T-helper 1 cell treated with Interleukin-12 subunit alpha and Interleukin-12 subunit beta and Interleukin-4 antibody, amounts not matched to agents 30 ng/mL and 1 ng/mL, for 36 hours (primary cell): ENCODE measurements around the gene NUDT3. TPM values are rescaled to one million over a fixed set of nuclear protein-coding genes. Genes with fewer than 3 reads are reported as not detected.
"Not testable (repeated sequence)": the region's sequence is repeated elsewhere in the genome, so short reads cannot be mapped to it uniquely, and the experiment has no call there.

Source experiments
- intact Hi-C: fragments of 100-400 bp; cut with micrococcal nuclease; formaldehyde crosslinking; loops from one replicate; pipeline ENCODE4 v1.15.1; 2024
- total RNA-seq: library from RNA; stranded (reverse); gene quantifications from 2 replicates; pipeline ENCODE4 v1.2.3, GENCODE V29; 2022

Gene NUDT3
- total RNA-seq, 1 donor from 2014 or later, result 14.1 TPM

DNA sequence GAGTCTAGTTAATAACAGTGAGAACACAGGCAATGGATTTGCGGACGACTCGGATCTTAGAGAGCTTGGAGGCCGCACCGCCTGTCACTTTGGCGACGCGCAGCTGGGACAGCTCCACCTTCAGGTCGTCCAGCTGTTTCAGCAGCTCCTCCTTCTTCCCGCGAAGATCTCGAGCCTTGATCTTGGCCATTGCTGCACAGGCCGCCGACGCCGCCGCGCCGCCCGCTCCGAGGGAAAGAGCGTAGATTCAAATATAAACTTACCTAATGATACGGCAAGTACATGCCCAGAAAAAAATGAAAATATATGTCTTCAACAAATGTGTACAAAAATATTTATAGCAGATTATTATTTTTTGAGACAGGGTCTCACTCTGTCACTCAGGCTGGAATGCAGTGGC lies 129.0 kb downstream of the NUDT3 start:
- intact Hi-C loops, result not testable (repeated sequence)

DNA sequence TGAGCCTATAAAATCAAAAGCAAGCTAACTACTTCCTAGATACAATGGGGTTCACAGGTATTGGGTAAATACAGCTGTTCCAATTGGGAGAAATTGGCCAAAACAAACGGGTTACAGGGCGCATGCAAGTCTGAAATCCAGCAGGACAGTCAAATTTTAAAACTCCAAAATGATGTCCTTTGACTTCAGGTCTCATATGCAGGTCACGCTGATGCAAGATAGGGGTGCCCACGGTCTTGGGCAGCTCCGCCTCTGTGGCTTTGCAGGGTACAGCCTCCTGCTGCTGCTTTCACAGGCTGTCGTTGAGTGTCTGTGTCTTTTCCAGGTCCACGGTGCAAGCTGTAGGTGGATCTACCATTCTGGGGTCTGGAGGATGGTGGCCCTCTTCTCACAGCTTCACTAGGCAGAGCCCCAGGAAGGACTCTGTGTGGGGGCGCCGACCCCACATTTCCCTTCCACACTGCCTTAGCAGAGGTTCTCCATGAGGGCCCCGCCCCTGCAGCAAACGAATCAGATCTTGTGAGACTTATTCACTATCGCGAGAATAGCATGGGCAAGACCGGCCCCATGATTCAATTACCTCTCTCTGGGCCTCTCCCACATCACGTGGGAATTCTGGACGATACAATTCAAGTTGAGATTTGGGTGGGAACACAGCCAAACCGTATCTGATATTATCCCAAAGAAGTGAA lies 131.7 kb downstream of the NUDT3 start:
- intact Hi-C loops, result no loop called here

DNA sequence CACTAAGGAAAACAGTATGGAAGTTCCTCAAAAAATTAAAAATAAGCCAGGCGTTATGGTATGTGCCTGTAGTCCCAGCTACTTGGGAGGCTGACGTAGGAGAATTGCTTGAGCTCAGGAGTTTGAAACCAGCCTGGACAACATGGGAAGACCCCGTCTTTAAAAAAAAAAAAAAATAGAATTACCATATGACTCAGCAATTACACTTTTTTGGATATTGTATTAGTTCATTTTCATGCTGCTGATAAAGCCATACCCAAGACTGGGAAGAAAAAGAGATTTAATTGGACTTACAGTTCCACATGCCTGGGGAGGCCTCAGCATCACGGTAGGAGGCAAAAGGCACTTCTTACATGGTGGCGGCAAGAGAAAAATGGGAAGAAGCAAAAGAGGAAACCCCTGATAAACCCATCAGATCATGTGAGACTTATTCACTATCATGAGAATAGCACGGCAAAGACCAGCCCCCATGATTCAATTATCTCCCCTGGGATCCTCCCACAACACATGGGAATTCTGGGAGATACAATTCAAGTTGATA lies 132.9 kb downstream of the NUDT3 start:
- intact Hi-C loops, result no loop called here

- intact Hi-C loops, result not testable (repeated sequence)
These were observed 140.1 kb downstream of the NUDT3 start for GRCh38 chr6:34252395-34252794.

DNA sequence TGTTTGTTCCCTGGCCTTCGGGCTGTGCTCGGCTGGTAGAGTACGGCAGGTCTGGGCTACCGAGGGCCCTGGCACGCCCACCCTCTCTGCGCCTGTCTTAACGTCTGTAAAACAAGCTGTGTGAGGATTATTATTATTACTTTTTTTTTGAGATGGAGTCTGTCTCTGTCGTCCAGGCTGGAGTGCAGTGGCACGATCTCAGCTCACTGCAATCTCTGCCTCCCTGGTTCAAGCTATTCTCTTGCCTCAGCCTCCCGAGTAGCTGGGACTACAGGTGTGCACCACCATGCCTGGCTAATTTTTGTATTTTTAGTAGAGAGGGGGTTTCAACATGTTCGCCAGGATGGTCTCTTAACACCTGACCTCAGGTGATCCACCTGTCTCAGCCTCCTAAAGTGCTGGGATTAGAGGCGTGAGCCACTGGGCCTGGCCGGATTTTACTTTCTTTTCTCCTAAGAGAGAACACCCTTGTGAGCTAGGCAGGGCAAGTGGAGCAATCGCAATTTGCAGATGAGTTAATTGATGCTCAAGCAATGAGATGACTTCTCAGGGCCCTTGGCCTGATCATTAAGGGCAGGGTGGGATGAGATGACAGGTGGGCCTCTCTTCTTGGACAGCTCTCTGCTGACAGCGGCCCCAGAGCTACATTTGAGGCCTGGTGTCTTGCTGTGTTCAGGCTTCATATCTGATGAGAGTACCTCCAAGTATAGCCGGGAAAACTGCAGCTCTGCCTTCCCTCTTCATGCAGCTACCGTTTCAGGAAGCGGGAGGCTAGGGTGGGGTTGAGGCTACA lies 142.8 kb downstream of the NUDT3 start:
- intact Hi-C loops, result loop anchor here (1.0 to 5.0 kb wide), 12 partner anchors 13 to 639 kb away; partner anchors contain the start of genes ANKS1A, HMGA1, NUDT3 and RPS10

DNA sequence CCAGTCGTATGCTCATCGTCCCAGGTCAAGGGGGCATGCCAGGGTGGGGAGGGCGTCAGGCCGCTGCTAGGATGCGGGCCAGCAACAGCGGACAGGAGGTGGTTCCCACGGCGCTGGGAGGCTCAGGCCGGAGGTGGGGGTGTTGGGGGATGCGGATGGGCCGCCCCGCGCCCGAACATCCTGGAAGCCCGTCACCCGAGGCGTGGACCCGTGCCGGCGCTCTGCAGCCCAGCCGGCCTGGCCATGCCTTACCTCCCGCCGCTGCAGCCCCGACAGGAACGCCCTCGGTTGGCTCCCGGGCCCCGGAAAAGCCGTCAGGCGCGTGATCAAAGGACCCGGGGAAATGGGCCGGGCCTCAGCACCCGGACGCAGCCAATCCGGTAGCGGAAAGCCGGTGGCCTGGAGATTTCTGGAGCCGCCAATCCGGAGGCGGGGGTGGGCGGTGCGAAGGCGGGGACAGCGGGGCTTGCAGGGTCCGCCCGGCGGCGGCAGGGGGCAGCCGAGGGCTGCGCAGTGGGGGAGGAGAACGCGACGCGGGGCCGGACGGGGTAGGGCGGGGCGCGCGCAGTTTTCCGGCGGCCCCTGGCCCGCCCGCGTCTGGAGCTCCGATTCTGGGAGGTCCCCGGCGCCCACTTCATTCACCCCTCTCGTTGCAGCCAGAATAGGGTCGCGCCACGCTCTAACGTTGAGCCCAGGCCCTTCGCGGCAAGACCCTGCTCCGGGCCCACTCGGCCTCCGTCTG lies 143.6 kb downstream of the NUDT3 start, which contains the start of gene SMIM29:
SMIM29 (minus strand) TSS at position 280 of the 742 bp plus-strand sequence. CDS start 1,215 bp downstream, outside the sequence.
- intact Hi-C loops, result loop anchor here (1.0 to 5.0 kb wide), 12 partner anchors 13 to 640 kb away; partner anchors contain the start of genes ANKS1A, HMGA1, NUDT3 and RPS10

GRCh38 chr6:34248198-34248726 lies 144.2 kb downstream of the NUDT3 start:
- intact Hi-C loops, result loop anchor here (2.0 to 5.0 kb wide), 3 partner anchors 346 to 641 kb away; partner anchors contain the start of genes ANKS1A, SNRPC and TAF11

DNA sequence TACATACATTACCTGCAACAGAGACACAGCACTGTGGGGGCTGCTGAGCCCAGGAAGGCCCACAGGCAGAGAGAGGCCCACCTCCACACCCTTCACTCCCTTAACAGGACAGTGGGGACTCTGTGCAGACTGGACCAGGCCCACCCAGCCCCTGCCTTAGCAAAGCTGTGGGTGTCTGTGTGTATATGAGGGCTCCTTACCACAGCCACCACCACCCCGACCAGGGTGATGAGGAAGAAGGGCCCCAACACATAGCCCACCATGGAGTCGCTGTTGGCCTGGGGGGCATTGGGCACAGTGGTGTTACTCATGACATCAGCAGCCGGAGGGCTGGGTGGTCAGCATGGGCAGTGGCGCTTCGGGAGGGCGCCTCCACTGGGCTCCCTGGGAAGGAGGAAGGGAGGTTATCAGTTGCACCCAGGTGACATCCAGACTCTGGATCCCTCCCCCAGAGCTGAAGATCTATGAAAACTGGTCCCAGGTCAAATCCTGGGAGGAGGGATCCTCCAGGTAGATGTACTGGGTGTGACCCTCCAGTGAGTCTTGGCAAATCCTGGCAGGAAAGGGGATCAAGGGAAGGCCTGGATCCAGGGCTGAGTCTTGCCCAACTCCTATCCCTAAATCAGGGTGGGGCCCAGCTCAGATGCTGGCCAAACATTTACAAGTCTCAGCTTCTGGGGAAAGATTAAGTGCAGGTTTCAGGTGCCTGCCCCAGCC lies 144.8 kb downstream of the NUDT3 start:
- intact Hi-C loops, result loop anchor here (2.0 to 5.0 kb wide), 3 partner anchors 345 to 641 kb away; partner anchors contain the start of genes ANKS1A, SNRPC and TAF11

DNA sequence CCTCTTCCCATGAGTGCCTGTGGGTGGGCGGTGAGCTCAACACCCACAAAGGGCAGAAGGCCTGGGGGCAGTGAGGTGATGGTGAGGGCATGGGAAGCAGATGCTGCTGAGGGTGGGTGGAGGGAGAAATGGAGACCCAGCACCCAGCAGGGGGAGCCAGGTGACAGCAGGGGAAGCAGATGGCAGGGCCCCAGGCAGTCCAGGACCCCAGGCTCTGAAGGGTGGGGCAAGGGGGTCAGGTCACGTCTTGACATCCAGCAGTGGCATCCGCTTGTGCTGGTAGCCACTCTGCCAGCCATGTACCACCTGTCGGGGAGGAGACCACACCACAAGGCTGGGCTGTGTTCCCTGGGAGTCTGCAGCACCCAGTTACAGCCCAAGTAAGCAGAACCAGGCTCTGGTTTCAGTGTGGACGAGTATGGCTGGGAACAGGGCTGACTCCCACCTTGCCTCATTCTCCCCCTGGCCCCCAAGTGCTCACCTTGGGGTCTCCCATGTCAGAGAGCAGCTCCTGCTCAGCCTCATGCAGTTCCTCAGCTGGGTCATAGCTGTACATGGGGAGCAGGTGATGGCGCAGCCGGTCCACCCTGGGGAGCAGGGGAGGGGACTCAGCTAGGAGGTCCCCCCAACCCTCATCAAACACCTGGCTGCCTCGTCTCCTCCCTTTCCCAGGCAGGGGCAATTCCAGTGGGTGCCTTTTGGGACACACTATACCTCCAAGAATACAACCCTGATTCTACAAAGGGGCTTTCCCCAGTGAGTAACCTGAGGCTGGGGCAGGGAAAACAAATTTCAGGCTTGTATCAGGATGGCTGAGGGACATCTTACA lies 145.7 kb downstream of the NUDT3 start:
- intact Hi-C loops, result loop anchor here (5.0 kb wide), 1 partner anchor 344 kb away; no protein-coding TSS in a partner anchor

GRCh38 chr6:34246249-34246562 lies 146.3 kb downstream of the NUDT3 start:
- intact Hi-C loops, result loop anchor here (5.0 kb wide), 1 partner anchor 344 kb away; no protein-coding TSS in a partner anchor

GRCh38 chr6:34245761-34246140 lies 146.7 kb downstream of the NUDT3 start:
- intact Hi-C loops, result loop anchor here (5.0 kb wide), 1 partner anchor 343 kb away; no protein-coding TSS in a partner anchor

DNA sequence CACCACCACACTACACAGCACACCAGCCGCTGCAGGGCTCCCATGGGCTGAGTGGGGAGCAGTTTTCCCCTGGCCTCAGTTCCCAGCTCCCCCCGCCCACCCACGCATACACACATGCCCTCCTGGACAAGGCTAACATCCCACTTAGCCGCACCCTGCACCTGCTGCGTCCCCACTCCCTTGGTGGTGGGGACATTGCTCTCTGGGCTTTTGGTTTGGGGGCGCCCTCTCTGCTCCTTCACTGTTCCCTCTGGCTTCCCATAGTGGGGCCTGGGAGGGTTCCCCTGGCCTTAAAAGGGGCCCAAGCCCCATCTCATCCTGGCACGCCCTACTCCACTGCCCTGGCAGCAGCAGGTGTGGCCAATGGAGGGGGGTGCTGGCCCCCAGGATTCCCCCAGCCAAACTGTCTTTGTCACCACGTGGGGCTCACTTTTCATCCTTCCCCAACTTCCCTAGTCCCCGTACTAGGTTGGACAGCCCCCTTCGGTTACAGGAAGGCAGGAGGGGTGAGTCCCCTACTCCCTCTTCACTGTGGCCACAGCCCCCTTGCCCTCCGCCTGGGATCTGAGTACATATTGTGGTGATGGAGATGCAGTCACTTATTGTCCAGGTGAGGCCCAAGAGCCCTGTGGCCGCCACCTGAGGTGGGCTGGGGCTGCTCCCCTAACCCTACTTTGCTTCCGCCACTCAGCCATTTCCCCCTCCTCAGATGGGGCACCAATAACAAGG lies 147.3 kb downstream of the NUDT3 start:
- intact Hi-C loops, result loop anchor here (5.0 kb wide), 1 partner anchor 343 kb away; no protein-coding TSS in a partner anchor

DNA sequence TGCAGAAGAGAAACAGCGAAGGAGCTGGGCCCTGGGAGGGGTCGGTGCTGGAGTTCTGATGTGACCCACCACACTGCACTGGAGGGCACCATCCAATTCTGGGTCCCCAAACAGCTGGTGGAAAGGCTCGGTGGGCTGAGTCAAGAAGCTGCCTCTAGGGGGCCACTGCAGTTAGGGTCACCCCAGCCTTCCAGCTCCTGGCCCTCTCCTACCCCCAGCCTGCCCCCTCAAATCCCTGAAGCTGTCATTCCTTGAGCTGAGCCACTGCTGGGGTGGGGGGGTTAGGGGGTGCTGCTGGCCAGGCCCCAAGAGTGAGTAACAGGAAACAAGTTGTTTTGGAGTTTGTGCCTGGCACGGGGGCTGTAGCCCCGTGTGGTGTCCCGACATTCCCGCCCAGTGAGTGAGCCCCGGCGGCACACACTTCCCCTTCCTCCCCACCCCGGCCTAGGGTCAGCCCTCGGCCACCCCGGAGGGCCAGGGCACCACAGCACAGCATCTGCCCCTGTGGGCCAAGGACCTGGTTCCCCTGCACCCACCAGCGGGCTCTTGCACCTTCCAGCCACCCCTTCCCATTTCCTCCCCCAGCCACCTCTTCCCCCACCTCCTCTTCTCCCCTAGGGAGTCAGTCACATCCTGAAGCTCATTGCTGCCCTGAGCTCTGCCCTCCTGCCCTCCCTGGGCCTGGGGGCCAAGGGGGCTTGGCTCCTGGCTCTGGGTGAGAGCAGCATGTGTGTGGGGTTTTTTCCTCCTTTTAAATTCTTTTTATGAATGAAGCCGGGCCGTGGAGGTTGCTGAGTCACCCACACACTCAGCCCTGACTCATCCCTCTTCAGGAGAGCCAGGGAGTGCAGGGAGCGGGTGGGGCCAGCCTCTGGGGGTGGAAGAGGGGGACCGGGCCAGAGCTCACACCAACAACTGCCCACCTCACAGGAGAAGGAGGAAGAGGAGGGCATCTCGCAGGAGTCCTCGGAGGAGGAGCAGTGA lies 148.3 kb downstream of the NUDT3 start:
- intact Hi-C loops, result no loop called here

DNA sequence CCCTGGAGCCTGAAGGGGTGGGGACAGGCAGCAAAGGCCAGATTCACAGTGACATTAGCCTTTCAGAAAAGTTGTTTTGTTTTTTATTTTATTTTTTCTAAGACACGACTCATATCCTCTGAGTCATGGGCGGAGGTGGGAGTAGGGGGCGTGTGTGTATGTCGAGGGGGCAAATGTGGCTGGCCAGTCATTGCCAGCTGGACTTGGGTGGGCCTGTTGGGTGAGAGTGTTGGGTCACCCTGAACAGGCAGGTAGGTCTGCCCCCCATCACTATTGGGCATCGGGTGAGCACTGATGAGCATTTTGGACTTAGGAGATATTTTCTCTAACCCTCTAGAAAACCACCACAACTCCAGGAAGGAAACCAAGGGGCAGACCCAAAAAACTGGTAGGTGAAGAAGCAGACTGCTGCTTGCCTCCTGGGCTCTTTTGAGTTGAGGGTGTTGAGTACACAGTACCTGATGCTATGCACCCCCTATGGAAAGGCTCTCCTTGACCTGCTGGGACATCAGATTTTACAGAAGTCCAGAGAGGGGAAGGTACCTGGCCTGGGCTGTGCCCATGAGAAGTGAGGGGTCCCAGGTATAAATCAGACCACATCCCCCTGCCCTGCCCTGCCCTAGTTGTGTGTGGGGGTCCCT lies 149.2 kb downstream of the NUDT3 start:
- intact Hi-C loops, result no loop called here

DNA sequence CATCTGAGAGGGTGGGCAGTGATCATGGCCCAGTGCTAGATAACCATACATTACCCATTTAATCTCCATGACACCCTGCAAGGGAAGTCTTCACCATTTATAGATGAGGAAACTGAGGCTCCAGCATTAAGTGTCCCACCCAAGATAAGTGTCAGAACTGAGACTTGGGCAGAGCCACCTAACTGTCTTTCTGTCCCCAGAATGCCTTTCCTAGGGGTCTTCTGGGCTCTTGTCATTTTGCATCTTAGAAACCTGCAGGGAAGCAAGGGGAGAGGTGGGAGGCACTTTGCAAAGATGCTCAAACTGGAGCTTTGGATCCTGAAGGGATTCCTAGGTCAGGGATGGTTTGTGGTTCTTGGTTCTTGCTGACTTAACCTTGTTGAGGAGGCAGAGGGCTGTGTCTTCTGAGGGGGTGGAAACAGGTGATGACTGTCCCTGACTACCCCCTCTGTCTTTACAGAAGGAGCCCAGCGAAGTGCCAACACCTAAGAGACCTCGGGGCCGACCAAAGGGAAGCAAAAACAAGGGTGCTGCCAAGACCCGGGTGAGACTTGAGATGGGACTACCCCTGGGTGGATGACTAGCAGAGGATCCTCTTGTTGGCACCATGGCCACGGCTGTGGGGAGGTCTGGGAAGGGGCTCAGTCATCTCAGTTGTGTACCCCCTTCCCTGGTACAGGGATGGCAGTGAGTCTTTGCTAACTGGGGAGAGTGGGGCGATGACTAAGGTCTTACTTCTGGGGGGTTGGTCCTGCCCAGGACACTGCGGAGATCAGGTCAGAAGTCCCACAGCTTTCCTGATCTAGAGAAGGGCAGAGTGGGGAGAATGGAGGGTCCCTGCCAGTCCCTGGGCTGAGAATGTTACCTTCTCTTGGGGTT lies 150.0 kb downstream of the NUDT3 start:
- intact Hi-C loops, result no loop called here
